HuH-7.5 (cell line): ENCODE data around the gene CD164.
"Not testable (repeated sequence)": the region's sequence is repeated elsewhere in the genome, so short reads cannot be mapped to it uniquely, and the experiment has no call there.

Source experiments
- DNase-seq: peaks from one replicate; pipeline ENCODE4 v3.0.0; 2011; ENCODE audit warnings: low spot score

CD164 gene

GRCh38 chr6:109374326-109374892 is 7.9 kb downstream of the CD164 start:
- no peak for DNase-seq

GRCh38 chr6:109373762-109374161 is 8.5 kb downstream of the CD164 start:
- no peak for DNase-seq

GRCh38 chr6:109373331-109373730 is 8.9 kb downstream of the CD164 start:
- no peak for DNase-seq

GRCh38 chr6:109372130-109372529 is 10.1 kb downstream of the CD164 start:
- no peak for DNase-seq

GRCh38 chr6:109370792-109371191 is 11.5 kb downstream of the CD164 start:
- DNase-seq = no peak

- no peak for DNase-seq
These were observed 11.9 kb downstream of the CD164 start for GRCh38 chr6:109370336-109370735.

- no peak for DNase-seq
These were observed 12.5 kb downstream of the CD164 start for GRCh38 chr6:109369728-109370127.

- not testable (repeated sequence) for DNase-seq
These were observed 17.7 kb downstream of the CD164 start for GRCh38 chr6:109364382-109365078.

GRCh38 chr6:109363753-109364152 is 18.5 kb downstream of the CD164 start:
- DNase-seq = no peak

GRCh38 chr6:109362102-109362884 is 20.0 kb downstream of the CD164 start:
- no peak for DNase-seq

- DNase-seq = no peak
These were observed 21.5 kb downstream of the CD164 start for GRCh38 chr6:109360791-109361190.

- DNase-seq = no peak
These were observed 22.0 kb downstream of the CD164 start for GRCh38 chr6:109360281-109360680.

- DNase-seq = no peak
These were observed 23.0 kb downstream of the CD164 start for GRCh38 chr6:109359248-109359647.

- DNase-seq = no peak
These were observed 24.1 kb downstream of the CD164 start for GRCh38 chr6:109358204-109358603.

- no peak for DNase-seq
These were observed 26.0 kb downstream of the CD164 start for GRCh38 chr6:109356237-109356636.

- no peak for DNase-seq
These were observed 30.8 kb downstream of the CD164 start for GRCh38 chr6:109351231-109352130.

GRCh38 chr6:109349419-109349987 is 32.8 kb downstream of the CD164 start:
- peak; percentile 26 for DNase-seq

- no peak for DNase-seq
These were observed 34.0 kb downstream of the CD164 start for GRCh38 chr6:109348226-109348625.

- DNase-seq = no peak
These were observed 34.5 kb downstream of the CD164 start for GRCh38 chr6:109347779-109348178.

GRCh38 chr6:109345986-109346385 is 36.3 kb downstream of the CD164 start:
- no peak for DNase-seq

GRCh38 chr6:109344226-109344625 is 38.0 kb downstream of the CD164 start:
- DNase-seq = no peak

GRCh38 chr6:109343518-109343917 is 38.7 kb downstream of the CD164 start:
- no peak for DNase-seq
